HepG2 (cell line): ENCODE results near the gene MOK. TPM values are rescaled to one million over a fixed set of nuclear protein-coding genes. Genes with fewer than 3 reads are reported as not detected.

ENCODE experiments used
- HDAC1 ChIP-seq: sonication (generic); formaldehyde crosslinking; IDR thresholded peaks from 2 replicates; pipeline ENCODE4 v1.5.1; 2020; ENCODE audit warnings: mild to moderate bottlenecking, missing genetic modification reagents
- HES4 ChIP-seq: sonication (generic); formaldehyde crosslinking; IDR thresholded peaks from 2 replicates; pipeline ENCODE4 v1.9.0; 2021; ENCODE audit warnings: mild to moderate bottlenecking, missing genetic modification reagents, borderline replicate concordance
- ISX ChIP-seq: sonication (generic); formaldehyde crosslinking; conservative IDR thresholded peaks from 2 replicates; pipeline ENCODE4 v1.5.0; 2020; ENCODE audit warnings: missing genetic modification reagents
- RBFOX2 ChIP-seq: fragments of 200-400 bp; formaldehyde crosslinking; IDR thresholded peaks from 2 replicates; pipeline ENCODE4 v1.6.1; 2017; ENCODE audit warnings: low read depth, mild to moderate bottlenecking, low read length
- REPIN1 ChIP-seq: sonication (generic); formaldehyde crosslinking; IDR thresholded peaks from 2 replicates; pipeline ENCODE4 v1.8.0; 2022; ENCODE audit warnings: missing genetic modification reagents, low read depth, mild to moderate bottlenecking, borderline replicate concordance
- SKI ChIP-seq: fragments of 450-650 bp; IDR thresholded peaks from one replicate; pipeline ENCODE4 v1.6.1; 2018; ENCODE audit warnings: mild to moderate bottlenecking; ENCODE audit not compliant: partially characterized antibody
- SRSF4 ChIP-seq: fragments of 200-400 bp; formaldehyde crosslinking; IDR thresholded peaks from one replicate; pipeline ENCODE4 v1.6.1; 2018; ENCODE audit warnings: mild to moderate bottlenecking, low read depth, low read length, moderate library complexity; ENCODE audit not compliant: poor library complexity, severe bottlenecking
- SSRP1 ChIP-seq: IDR thresholded peaks from 2 replicates; pipeline ENCODE4 v1.6.1; 2016; ENCODE audit warnings: control low read depth
- TOPORS ChIP-seq: sonication (generic); formaldehyde crosslinking; IDR thresholded peaks from 2 replicates; pipeline ENCODE4 v1.8.0; 2023; ENCODE audit warnings: mild to moderate bottlenecking, missing genetic modification reagents
- ZBTB3 ChIP-seq: sonication (generic); formaldehyde crosslinking; IDR thresholded peaks from 2 replicates; pipeline ENCODE4 v1.4.0; 2020; ENCODE audit warnings: low read depth, mild to moderate bottlenecking, moderate library complexity, missing genetic modification reagents, borderline replicate concordance
- ZNF10 ChIP-seq: sonication (generic); formaldehyde crosslinking; IDR thresholded peaks from 2 replicates; pipeline ENCODE4 v1.4.0; 2020; ENCODE audit warnings: mild to moderate bottlenecking, low read depth, missing genetic modification reagents, borderline replicate concordance
- ZNF598 ChIP-seq: sonication (generic); formaldehyde crosslinking; IDR thresholded peaks from 2 replicates; pipeline ENCODE4 v1.5.1; 2020; ENCODE audit warnings: mild to moderate bottlenecking, missing genetic modification reagents, borderline replicate concordance
- ZNF841 ChIP-seq: sonication (generic); formaldehyde crosslinking; IDR thresholded peaks from 2 replicates; pipeline ENCODE4 v1.8.1; 2023; ENCODE audit warnings: missing genetic modification reagents, borderline replicate concordance
- ZSCAN21 ChIP-seq: sonication (generic); formaldehyde crosslinking; IDR thresholded peaks from 2 replicates; pipeline ENCODE4 v1.8.0; 2022; ENCODE audit warnings: mild to moderate bottlenecking, missing genetic modification reagents, moderate library complexity, borderline replicate concordance
- polyA plus RNA-seq, 8 experiments: library from polyadenylated mRNA; depleted of rRNA in 3 of 8; stranded (reverse) in 7 of 8; unstranded in 1 of 8; fragments of >200 nt; fragmentation: Illumina TruSeq in 4 of 8; extraction: Trizol in 4 of 8; gene quantifications; 2 replicates each; pipeline versions ENCODE4 v1.2.1 to v1.2.3, GENCODE V29; 2011 to 2016; ENCODE audit warnings: low read depth in 4 of 8, missing spikeins in 1 of 8, mixed read lengths in 1 of 8; ENCODE audit not compliant: insufficient read depth in 1 of 8
- total RNA-seq, 5 experiments: library from RNA; depleted of rRNA; stranded (reverse); fragments of >200 nt; fragmentation: Illumina TruSeq; extraction: Trizol; gene quantifications; 2 replicates each; pipeline ENCODE4 v1.2.3, GENCODE V29; 2016; ENCODE audit warnings: low read depth in 1 of 5
- TF ChIP-seq, protein P1 (sequence below): sonication (generic); formaldehyde crosslinking; IDR thresholded peaks from 2 replicates; pipeline ENCODE4 v1.4.0; 2020; ENCODE audit warnings: missing genetic modification reagents
- TF ChIP-seq, protein P2 (sequence below): sonication (generic); formaldehyde crosslinking; conservative IDR thresholded peaks from 2 replicates; pipeline ENCODE4 v1.4.0; 2020; ENCODE audit warnings: missing genetic modification reagents
- TF ChIP-seq, protein P3 (sequence below): sonication (generic); formaldehyde crosslinking; IDR thresholded peaks from 2 replicates; pipeline ENCODE4 v1.4.0; 2020; ENCODE audit warnings: missing genetic modification reagents, borderline replicate concordance
- TF ChIP-seq, protein P4 (sequence below): sonication (generic); formaldehyde crosslinking; IDR thresholded peaks from 2 replicates; pipeline ENCODE4 v1.4.0; 2020; ENCODE audit warnings: missing genetic modification reagents

Gene MOK
- total and polyA plus RNA-seq, 2 of the 13 experiments (the other 11 are each of a cell fraction or from before 2014, with no cell fraction given) = 15.3 to 16.9 TPM

DNA sequence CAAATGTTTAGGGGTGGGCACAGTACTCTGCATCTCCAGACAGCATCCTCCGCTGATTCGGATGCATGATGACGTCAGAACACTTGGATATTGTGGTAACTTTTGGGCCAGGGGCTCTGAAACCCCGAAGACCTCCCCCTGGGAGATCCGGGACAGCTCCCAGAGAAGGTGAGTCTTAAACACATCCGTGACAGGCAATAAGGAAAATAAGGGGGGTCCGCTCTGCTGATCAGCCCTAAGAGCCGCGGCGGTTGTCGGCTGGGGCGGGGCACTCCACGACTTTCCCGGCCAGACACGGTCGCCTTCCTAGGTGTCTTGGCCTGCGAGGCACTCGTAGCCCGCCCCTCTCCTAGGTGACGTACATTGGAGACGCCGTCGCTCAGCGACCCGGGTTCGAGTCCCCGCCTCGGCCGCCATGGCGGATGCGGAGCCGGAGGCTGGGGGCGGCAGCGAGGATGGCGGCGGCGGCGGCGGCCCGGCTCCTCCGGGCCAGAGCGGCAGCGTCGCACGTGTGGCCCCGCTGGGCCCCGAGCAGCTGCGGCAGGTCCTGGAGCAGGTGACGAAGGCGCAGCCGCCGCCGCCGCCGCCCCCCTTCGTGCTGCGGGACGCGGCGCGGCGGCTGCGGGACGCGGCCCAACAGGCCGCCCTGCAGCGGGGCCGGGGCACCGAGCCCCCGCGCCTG lies 14.5 kb upstream of the MOK start, which contains the start of gene ZNF839 (continued):
- TF ChIP-seq ZNF598 (CRISPR knock-in tag) (no peak; the same call in 1 of the 2 replicates), TOPORS (CRISPR knock-in tag) (no peak), ZNF10 (CRISPR knock-in tag) (no peak), RBFOX2 (peak; percentile 96), ZNF841 (CRISPR knock-in tag) (no peak), SSRP1 (CRISPR knock-in tag) (no peak), ZSCAN21 (CRISPR knock-in tag) (0 out of 2 replicates have a peak, but pooled peaks have one; percentile 27), SKI (no peak), ISX (CRISPR knock-in tag) (no peak), ZBTB3 (CRISPR knock-in tag) (no peak), HES4 (CRISPR knock-in tag) (no peak), HDAC1 (CRISPR knock-in tag) (no peak; the same call in 1 of the 2 replicates), SRSF4 (no peak), REPIN1 (peak; percentile 72; the same call in 1 of the 2 replicates)
- TF ChIP-seq, protein P1, sequence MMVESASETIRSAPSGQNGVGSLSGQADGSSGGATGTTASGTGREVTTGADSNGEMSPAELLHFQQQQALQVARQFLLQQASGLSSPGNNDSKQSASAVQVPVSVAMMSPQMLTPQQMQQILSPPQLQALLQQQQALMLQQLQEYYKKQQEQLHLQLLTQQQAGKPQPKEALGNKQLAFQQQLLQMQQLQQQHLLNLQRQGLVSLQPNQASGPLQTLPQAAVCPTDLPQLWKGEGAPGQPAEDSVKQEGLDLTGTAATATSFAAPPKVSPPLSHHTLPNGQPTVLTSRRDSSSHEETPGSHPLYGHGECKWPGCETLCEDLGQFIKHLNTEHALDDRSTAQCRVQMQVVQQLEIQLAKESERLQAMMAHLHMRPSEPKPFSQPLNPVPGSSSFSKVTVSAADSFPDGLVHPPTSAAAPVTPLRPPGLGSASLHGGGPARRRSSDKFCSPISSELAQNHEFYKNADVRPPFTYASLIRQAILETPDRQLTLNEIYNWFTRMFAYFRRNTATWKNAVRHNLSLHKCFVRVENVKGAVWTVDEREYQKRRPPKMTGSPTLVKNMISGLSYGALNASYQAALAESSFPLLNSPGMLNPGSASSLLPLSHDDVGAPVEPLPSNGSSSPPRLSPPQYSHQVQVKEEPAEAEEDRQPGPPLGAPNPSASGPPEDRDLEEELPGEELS = peak; percentile 45; the same call in 1 of the 2 replicates
- TF ChIP-seq, protein P2, sequence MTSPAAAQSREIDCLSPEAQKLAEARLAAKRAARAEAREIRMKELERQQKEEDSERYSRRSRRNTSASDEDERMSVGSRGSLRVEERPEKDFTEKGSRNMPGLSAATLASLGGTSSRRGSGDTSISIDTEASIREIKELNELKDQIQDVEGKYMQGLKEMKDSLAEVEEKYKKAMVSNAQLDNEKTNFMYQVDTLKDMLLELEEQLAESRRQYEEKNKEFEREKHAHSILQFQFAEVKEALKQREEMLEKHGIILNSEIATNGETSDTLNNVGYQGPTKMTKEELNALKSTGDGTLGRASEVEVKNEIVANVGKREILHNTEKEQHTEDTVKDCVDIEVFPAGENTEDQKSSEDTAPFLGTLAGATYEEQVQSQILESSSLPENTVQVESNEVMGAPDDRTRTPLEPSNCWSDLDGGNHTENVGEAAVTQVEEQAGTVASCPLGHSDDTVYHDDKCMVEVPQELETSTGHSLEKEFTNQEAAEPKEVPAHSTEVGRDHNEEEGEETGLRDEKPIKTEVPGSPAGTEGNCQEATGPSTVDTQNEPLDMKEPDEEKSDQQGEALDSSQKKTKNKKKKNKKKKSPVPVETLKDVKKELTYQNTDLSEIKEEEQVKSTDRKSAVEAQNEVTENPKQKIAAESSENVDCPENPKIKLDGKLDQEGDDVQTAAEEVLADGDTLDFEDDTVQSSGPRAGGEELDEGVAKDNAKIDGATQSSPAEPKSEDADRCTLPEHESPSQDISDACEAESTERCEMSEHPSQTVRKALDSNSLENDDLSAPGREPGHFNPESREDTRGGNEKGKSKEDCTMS (CRISPR knock-in tag) = no peak
- TF ChIP-seq, protein P3, sequence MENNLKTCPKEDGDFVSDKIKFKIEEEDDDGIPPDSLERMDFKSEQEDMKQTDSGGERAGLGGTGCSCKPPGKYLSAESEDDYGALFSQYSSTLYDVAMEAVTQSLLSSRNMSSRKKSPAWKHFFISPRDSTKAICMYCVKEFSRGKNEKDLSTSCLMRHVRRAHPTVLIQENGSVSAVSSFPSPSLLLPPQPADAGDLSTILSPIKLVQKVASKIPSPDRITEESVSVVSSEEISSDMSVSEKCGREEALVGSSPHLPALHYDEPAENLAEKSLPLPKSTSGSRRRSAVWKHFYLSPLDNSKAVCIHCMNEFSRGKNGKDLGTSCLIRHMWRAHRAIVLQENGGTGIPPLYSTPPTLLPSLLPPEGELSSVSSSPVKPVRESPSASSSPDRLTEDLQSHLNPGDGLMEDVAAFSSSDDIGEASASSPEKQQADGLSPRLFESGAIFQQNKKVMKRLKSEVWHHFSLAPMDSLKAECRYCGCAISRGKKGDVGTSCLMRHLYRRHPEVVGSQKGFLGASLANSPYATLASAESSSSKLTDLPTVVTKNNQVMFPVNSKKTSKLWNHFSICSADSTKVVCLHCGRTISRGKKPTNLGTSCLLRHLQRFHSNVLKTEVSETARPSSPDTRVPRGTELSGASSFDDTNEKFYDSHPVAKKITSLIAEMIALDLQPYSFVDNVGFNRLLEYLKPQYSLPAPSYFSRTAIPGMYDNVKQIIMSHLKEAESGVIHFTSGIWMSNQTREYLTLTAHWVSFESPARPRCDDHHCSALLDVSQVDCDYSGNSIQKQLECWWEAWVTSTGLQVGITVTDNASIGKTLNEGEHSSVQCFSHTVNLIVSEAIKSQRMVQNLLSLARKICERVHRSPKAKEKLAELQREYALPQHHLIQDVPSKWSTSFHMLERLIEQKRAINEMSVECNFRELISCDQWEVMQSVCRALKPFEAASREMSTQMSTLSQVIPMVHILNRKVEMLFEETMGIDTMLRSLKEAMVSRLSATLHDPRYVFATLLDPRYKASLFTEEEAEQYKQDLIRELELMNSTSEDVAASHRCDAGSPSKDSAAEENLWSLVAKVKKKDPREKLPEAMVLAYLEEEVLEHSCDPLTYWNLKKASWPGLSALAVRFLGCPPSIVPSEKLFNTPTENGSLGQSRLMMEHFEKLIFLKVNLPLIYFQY (CRISPR knock-in tag) = no peak
- TF ChIP-seq, protein P4, sequence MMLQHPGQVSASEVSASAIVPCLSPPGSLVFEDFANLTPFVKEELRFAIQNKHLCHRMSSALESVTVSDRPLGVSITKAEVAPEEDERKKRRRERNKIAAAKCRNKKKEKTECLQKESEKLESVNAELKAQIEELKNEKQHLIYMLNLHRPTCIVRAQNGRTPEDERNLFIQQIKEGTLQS (CRISPR knock-in tag) = no peak
